ENCODE results near the gene MALT1.

- no peak for TF ChIP-seq CTCF (conservative IDR thresholded peaks at IDR 0.05; ENCODE audit: low read length)
- no peak for TF ChIP-seq EZH2phosphoT487 (IDR thresholded peaks at IDR 0.05; ENCODE audit: borderline replicate concordance, low read depth, low read length)
Observed at GRCh38 chr18:58787536-58788149, 116.4 kb downstream of the MALT1 start.

Data from OCI-LY7 (cell line).